Activated gamma-delta T cell (primary cell): ENCODE measurements around the gene SYCP2.

Experiments used
- DNase-seq: peaks from one replicate; lab custom pipeline; 2025; lab: John Stamatoyannopoulos, UW

The SYCP2 gene

GRCh38 chr20:59836767-59837166 lies 96.7 kb downstream of the SYCP2 start:
- no peak for DNase-seq

- no peak for DNase-seq
Measured at GRCh38 chr20:59835448-59836395, 97.7 kb downstream of the SYCP2 start.

GRCh38 chr20:59835057-59835447 lies 98.4 kb downstream of the SYCP2 start:
- no peak for DNase-seq

- DNase-seq, result no peak
Measured at GRCh38 chr20:59832406-59833363, 100.8 kb downstream of the SYCP2 start.

- DNase-seq, result no peak
Measured at GRCh38 chr20:59831916-59832270, 101.5 kb downstream of the SYCP2 start.

GRCh38 chr20:59831024-59831915 lies 102.2 kb downstream of the SYCP2 start:
- no peak for DNase-seq

GRCh38 chr20:59830665-59831023 lies 102.8 kb downstream of the SYCP2 start:
- DNase-seq, result no peak

GRCh38 chr20:59829786-59830664 lies 103.4 kb downstream of the SYCP2 start:
- DNase-seq, result no peak

GRCh38 chr20:59829054-59829785 lies 104.2 kb downstream of the SYCP2 start:
- DNase-seq, result no peak

- DNase-seq, result no peak
Measured at GRCh38 chr20:59828125-59829053, 105.0 kb downstream of the SYCP2 start.

- DNase-seq, result no peak
Measured at GRCh38 chr20:59827138-59828056, 106.0 kb downstream of the SYCP2 start.

- no peak for DNase-seq
Measured at GRCh38 chr20:59825944-59826759, 107.3 kb downstream of the SYCP2 start.

- DNase-seq, result no peak
Measured at GRCh38 chr20:59825563-59825920, 107.9 kb downstream of the SYCP2 start.

- no peak for DNase-seq
Measured at GRCh38 chr20:59824711-59825562, 108.5 kb downstream of the SYCP2 start.

- no peak for DNase-seq
Measured at GRCh38 chr20:59823491-59824259, 109.8 kb downstream of the SYCP2 start.
